Muscle of leg (tissue), 11 donors: ENCODE measurements around the gene CCNB1IP1. TPM values are rescaled to one million over a fixed set of nuclear protein-coding genes. Genes with fewer than 3 reads are reported as not detected.
"Not testable (repeated sequence)": the region's sequence is repeated elsewhere in the genome, so short reads cannot be mapped to it uniquely, and the experiment has no call there.

Experiments used
- DNase-seq: peaks from one replicate; pipeline ENCODE4 v3.0.0; 2013
- H3K27ac ChIP-seq: one replicate; pipeline ENCODE4 v1.5.1; 2013; ENCODE audit warnings: mild to moderate bottlenecking, low read length, control low read depth
- H3K27me3 ChIP-seq: one replicate; pipeline ENCODE4 v1.6.1; 2013; ENCODE audit warnings: low read length; ENCODE audit not compliant: control insufficient read depth, insufficient read depth
- H3K36me3 ChIP-seq: one replicate; pipeline ENCODE4 v1.6.1; 2013; ENCODE audit warnings: low read length; ENCODE audit not compliant: control insufficient read depth, insufficient read depth
- H3K4me1 ChIP-seq: one replicate; pipeline ENCODE4 v1.6.1; 2013; ENCODE audit warnings: low read length; ENCODE audit not compliant: control insufficient read depth, insufficient read depth
- H3K4me3 ChIP-seq: one replicate; pipeline ENCODE4 v1.5.1; 2013; ENCODE audit warnings: low read length, control low read depth
- H3K9me3 ChIP-seq: replicated peaks from 2 replicates; pipeline ENCODE4 v1.6.1; 2013; ENCODE audit warnings: low read depth, low read length; ENCODE audit not compliant: control insufficient read depth
- WGBS: methylation state at CpG from one replicate; pipeline ENCODE4 v1.1.5; 2013; ENCODE audit warnings: missing lambda C conversion rate; ENCODE audit not compliant: insufficient coverage; 5-methylcytosine and 5-hydroxymethylcytosine counted together
- polyA plus RNA-seq, 8 donors: library from polyadenylated mRNA; unstranded; fragments of 120-200 nt; gene quantifications; one replicate each; pipeline versions ENCODE4 v1.2.1 to v1.2.3, GENCODE V29; 2013; ENCODE audit warnings: inconsistent platforms in 1 of 8, low replicate concordance in 1 of 8; ENCODE audit not compliant: insufficient read length in 8 of 8, insufficient read depth in 1 of 8
- total RNA-seq: library from RNA; stranded (reverse); fragments of 120-200 nt; gene quantifications from one replicate; pipeline ENCODE4 v1.2.4, GENCODE V29; 2013

CCNB1IP1 gene
- total and polyA plus RNA-seq, 9 donors = 51.5 to 76.1 (median 65.8) TPM

DNA sequence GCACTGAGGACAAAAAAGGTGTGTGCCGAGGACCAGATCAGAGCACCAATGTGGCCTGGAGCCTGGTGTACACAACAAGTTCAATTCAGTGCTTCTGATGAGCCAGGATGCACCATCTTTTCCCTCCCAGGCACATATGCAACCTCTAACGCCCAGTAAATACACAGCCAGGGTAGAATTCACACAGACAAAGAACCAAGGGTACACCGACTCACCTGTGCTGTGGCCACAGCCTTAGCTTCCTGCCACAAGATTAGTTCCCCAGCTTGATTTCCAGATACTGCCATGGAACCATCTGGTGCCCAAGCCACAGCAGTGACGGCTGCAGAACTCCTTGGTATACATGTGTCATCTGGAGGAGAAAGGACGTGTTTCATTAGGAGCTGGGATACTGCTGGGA is 39.7 kb upstream of the CCNB1IP1 start:
- 69% methylated on average over 3 of the region's 5 CpGs for WGBS
- H3K27me3 ChIP-seq = no peaks in the 10 kb centered on the region

GRCh38 chr14:20365928-20366327 is 32.8 kb upstream of the CCNB1IP1 start:
- no peak overlapping the region for H3K4me3 ChIP-seq
- H3K9me3 ChIP-seq = no peaks in the 10 kb centered on the region
- H3K4me1 ChIP-seq = no peaks in the 10 kb centered on the region
- peaks cover 38% of the 10 kb centered on the region for H3K36me3 ChIP-seq
- DNase-seq = no peak
- H3K27ac ChIP-seq = no peak overlapping the region
- no peaks in the 10 kb centered on the region for H3K27me3 ChIP-seq

More for the DNA sequence above, 39.7 kb upstream of the CCNB1IP1 start:
- Histone ChIP-seq H3K9me3 (no peaks in the 10 kb centered on the region), H3K27ac (no peak overlapping the region), H3K36me3 (peaks cover 77% of the 10 kb centered on the region), H3K4me3 (no peak overlapping the region), H3K4me1 (peaks cover 3% of the 10 kb centered on the region)
- no peak for DNase-seq

GRCh38 chr14:20358474-20358873 is 25.4 kb upstream of the CCNB1IP1 start:
- peaks cover 37% of the 10 kb centered on the region for H3K36me3 ChIP-seq
- H3K27ac ChIP-seq, DNase-seq, H3K27me3 ChIP-seq, H3K4me1 ChIP-seq, H3K4me3 ChIP-seq, H3K9me3 ChIP-seq: not testable (repeated sequence)
- WGBS = 86% methylated on average over 1 of the region's 3 CpGs

DNA sequence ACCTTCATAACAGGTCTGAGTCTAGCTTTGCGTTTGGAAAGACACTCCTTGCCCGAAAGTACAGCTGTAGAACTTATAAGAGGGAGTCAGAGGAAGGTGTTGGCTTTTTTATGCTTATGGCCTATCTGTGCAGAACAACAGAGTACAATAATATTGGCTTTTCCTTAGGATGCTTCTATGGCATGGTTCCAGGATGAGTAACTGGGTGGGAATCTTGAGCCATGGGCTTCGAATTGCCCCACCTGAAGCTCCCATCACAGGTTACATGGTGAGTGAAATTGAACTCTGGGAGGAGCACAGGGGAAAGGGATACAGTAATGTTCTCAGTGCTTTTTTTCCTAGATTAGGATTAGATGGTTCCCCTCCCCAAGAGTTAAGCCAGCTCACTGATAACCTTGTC is 23.3 kb upstream of the CCNB1IP1 start:
- WGBS = 100% methylated on average over 2 of the region's 3 CpGs
- H3K27ac ChIP-seq = no peak overlapping the region

DNA sequence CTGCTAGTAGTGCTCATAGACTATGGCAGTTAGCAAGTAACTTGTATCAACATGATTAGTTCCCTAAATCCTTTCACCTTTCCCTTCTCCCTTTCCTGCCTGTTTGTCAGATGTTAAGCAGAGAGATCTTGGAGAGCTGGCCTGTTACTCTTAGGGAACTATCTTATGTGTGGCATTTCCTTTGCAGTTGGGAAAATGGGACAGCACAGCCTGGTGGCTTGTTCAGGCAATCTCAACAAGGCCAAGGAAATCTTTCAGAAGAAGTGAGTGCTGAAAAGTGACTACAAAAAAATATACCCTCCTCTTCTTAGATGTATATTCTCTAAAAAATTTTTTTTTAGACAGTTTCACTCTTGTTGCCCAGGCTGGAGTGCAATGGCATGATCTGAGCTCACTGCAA is 17.8 kb upstream of the CCNB1IP1 start:
- Histone ChIP-seq H3K9me3 (no peaks in the 10 kb centered on the region), H3K4me3 (no peak overlapping the region), H3K36me3 (peaks cover 62% of the 10 kb centered on the region), H3K27ac (no peak overlapping the region), H3K27me3 (no peaks in the 10 kb centered on the region), H3K4me1 (no peaks in the 10 kb centered on the region)
- no peak for DNase-seq

More for the DNA sequence above, 23.3 kb upstream of the CCNB1IP1 start:
- H3K27me3 ChIP-seq = no peaks in the 10 kb centered on the region
- peaks cover 47% of the 10 kb centered on the region for H3K36me3 ChIP-seq
- no peaks in the 10 kb centered on the region for H3K4me1 ChIP-seq
- no peaks in the 10 kb centered on the region for H3K9me3 ChIP-seq
- H3K4me3 ChIP-seq = no peak overlapping the region
- DNase-seq = no peak

GRCh38 chr14:20350282-20350681 is 17.2 kb upstream of the CCNB1IP1 start:
- Histone ChIP-seq H3K9me3 (no peaks in the 10 kb centered on the region), H3K36me3 (peaks cover 61% of the 10 kb centered on the region), H3K4me3 (no peak overlapping the region), H3K27ac (no peak overlapping the region), H3K27me3 (no peaks in the 10 kb centered on the region), H3K4me1 (no peaks in the 10 kb centered on the region)
- DNase-seq = no peak
- 100% methylated on average over 1 of the region's 2 CpGs for WGBS

GRCh38 chr14:20347747-20348146 is 14.7 kb upstream of the CCNB1IP1 start:
- no CpG with 5 or more reads among the region's 3 CpGs for WGBS
- Histone ChIP-seq H3K9me3 (no peaks in the 10 kb centered on the region), H3K4me1 (no peaks in the 10 kb centered on the region), H3K36me3 (peaks cover 49% of the 10 kb centered on the region), H3K27ac (no peak overlapping the region), H3K4me3 (no peak overlapping the region), H3K27me3 (no peaks in the 10 kb centered on the region)
- no peak for DNase-seq

- Histone ChIP-seq H3K9me3 (no peaks in the 10 kb centered on the region), H3K4me1 (no peaks in the 10 kb centered on the region), H3K36me3 (peaks cover 43% of the 10 kb centered on the region), H3K27me3 (no peaks in the 10 kb centered on the region), H3K4me3 (no peak overlapping the region), H3K27ac (no peak overlapping the region)
- no CpG with 5 or more reads among the region's 1 CpG for WGBS
- no peak for DNase-seq
Measured at GRCh38 chr14:20346713-20347112, 13.6 kb upstream of the CCNB1IP1 start.

DNA sequence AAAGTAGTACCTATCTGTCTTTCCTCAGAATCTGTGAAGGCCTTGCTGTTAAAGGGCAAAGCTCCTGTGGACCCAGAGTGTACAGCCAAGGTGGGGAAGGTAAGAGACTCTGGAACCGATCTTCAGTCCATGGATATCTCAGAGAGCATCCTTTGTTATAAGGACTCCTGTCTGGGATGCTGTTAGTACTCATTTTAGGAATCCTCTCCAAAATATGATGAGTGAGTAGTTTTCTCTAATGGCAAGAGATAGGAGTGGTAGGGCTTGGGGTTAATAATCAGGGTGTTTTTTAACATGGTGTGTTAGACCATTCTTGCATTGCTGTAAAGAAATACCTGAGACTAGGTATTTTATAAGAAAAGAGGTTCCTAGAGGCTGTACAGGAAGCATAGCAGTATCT is 12.3 kb upstream of the CCNB1IP1 start:
- no CpG with 5 or more reads among the region's 1 CpG for WGBS
- Histone ChIP-seq H3K36me3 (peaks cover 33% of the 10 kb centered on the region), H3K27ac (no peak overlapping the region)

DNA sequence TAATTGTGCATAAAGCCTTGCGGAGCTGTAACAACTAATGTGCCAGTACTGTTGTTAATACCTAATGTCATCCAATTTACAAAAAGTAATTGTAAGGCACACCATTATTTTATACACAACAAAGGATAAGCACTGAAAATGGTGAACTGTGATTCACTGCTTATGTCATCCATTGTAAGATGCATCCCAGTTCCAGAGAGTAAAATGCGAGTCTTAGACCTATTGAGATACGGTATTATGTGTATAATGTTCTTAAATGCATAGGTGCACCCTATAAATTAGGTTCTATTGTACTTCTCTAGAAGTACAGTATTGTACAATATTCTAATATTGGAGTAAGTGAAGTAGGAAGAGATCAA is 10.8 kb upstream of the CCNB1IP1 start:
- H3K9me3 ChIP-seq = no peaks in the 10 kb centered on the region
- H3K27me3 ChIP-seq = no peaks in the 10 kb centered on the region
- no peaks in the 10 kb centered on the region for H3K4me1 ChIP-seq
- H3K27ac ChIP-seq = peak overlapping the region; percentile 97
- peaks cover 22% of the 10 kb centered on the region for H3K36me3 ChIP-seq
- peak overlapping the region; percentile 86 for H3K4me3 ChIP-seq
- peak; percentile 52 for DNase-seq
- WGBS = no CpG with 5 or more reads among the region's 3 CpGs

More for the DNA sequence above, 12.3 kb upstream of the CCNB1IP1 start:
- DNase-seq = no peak
- Histone ChIP-seq H3K4me3 (no peak overlapping the region), H3K27me3 (no peaks in the 10 kb centered on the region), H3K4me1 (no peaks in the 10 kb centered on the region), H3K9me3 (no peaks in the 10 kb centered on the region)

GRCh38 chr14:20343092-20343861 is 10.2 kb upstream of the CCNB1IP1 start, which contains the start of gene PARP2:
TSS of gene PARP2 (plus strand) at chr14:20343635. CDS start at chr14:20343642, 7 bp downstream.
- Histone ChIP-seq H3K9me3 (no peaks in the 10 kb centered on the region), H3K27me3 (no peaks in the 10 kb centered on the region), H3K36me3 (peaks cover 18% of the 10 kb centered on the region), H3K4me3 (peak within 1 kb of the TSS; percentile 86), H3K27ac (peak within 1 kb of the TSS; percentile 97), H3K4me1 (no peaks in the 10 kb centered on the region)
- DNase-seq = peak; percentile 100
- WGBS = under 1% methylated on average over 42 of the region's 50 CpGs
